Tongue (tissue), 2 donors: ENCODE results near the gene DENND5B. TPM values are rescaled to one million over a fixed set of nuclear protein-coding genes. Genes with fewer than 3 reads are reported as not detected.
"Not testable (repeated sequence)": the region's sequence is repeated elsewhere in the genome, so short reads cannot be mapped to it uniquely, and the experiment has no call there.

ENCODE experiments used
- DNase-seq: peaks from one replicate; pipeline ENCODE4 v3.0.0-alpha.2; 2015
- total RNA-seq: library from RNA; depleted of rRNA; stranded (reverse); fragments of >200 nt; gene quantifications from one replicate; pipeline ENCODE4 v1.2.3, GENCODE V29; 2014

Gene DENND5B
- total RNA-seq, 1 donor from 2014 or later: 42.0 TPM

DNA sequence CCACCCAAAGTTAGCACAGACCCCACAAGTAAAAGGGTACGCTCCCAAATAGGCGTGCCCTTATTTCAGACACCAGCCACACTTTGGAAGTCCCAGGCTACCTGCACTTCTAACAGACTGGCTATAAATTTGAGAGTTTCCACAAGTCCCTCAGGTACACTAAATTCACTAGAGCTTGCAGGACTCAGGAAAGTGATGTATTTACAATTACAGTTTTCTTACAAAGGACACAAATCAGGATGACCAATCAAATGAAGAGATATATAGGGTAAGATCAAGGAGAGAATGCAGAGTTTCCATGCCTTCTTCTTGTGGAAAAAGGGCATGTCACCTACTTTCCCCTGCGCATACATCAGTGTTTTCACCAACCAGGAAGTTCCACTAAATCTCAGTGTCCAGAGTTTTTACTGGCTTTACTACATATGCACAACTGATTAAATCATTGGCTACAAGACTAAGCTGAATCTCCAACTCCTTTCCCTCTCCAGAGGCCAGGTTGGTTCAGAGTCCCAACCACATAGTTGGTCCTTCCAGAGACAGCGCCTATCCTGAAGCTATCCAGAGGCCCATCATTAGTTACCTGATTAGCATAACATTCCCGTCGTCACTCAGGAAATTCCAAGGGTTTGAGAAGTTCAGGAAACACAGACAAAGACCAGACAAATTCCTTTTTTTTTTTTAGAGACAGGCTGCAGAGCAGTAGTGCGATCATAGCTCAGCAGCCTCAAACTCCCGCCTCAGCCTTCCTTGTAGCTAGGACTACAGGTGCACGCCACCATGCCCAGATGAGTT is 84.2 kb downstream of the DENND5B start:
- DNase-seq: no peak

DNA sequence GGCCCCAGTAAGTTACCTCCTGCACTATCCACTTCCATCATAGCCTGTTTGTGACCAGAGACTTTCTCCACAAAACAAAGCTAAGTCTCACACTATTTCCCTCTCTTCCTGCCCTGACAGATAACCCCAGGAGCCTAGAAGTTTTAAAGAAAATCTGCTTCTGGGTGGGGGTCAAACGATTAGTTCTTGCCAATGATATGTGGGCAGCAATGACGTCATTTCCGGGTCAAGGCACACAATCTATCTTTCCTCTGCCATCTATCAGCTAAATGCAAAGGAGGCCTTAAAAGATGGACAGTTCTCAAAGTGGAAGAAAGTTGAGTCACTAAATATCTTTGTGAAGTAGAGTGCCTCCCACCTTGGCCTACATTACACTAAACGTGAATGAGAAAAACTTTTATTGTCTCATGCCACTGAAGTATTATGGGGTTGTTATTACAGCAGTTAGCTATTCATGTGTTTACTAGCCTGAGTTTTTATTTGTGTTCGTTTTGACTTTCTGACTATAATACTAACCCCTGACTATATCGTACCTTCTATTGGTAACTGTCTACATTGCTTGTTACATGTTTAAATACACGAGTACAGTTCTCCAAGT is 86.2 kb downstream of the DENND5B start:
- no peak for DNase-seq

DNA sequence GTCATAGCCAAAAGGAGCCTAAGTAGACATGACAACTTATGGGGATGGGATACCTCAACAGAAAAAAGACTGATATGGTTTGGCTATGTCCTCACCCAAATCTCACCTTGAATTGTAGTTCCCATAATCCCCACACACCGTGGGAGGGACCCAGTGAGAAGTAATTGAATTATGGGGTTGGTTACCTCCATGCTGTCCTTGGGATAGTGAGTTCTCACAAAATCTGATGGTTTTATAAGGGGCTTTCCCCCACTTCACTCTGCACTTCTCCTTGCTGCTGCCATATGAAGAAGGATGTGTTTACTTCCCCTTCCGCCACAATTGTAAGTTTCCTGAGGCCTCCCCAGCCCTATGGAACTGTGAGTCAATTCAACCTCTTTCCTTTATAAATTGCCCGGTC is 89.9 kb downstream of the DENND5B start:
- DNase-seq: not testable (repeated sequence)

DNA sequence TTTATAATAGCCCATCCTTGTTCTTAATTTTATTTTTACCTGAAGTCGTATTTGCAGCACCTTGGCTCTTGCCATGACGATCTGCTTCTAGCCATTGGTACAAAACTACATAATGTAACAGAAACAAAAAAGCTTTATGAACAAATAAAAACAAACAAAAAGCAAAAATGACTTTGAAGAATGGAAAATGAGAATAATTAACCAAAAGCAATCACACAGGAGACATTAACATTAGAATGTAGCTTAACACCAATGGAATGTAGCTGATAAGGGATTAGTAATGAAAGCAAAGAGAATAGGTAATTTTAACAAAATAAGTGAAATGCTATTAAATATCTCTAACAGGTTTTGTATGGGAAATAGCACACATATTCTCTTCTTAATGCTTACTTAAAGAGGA is 91.4 kb downstream of the DENND5B start:
- DNase-seq: no peak

DNA sequence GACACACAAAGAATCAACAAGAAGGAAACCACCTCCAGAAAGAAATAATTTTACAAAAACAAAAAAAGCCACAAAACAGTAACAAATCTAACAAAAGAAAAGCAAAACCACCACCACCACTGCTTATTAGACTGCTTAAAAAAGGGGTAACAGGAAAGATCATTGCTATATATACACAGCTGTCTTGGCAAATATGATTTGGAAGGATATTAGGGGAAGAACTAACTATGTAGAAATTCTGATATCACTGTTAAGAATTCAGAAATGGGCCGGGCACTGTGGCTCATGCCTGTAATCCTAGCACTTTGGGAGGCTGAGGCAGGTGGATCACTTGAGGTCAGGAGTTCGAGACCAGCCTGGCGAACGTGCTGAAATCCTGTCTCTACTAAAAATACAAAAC is 92.5 kb downstream of the DENND5B start:
- no peak for DNase-seq

DNA sequence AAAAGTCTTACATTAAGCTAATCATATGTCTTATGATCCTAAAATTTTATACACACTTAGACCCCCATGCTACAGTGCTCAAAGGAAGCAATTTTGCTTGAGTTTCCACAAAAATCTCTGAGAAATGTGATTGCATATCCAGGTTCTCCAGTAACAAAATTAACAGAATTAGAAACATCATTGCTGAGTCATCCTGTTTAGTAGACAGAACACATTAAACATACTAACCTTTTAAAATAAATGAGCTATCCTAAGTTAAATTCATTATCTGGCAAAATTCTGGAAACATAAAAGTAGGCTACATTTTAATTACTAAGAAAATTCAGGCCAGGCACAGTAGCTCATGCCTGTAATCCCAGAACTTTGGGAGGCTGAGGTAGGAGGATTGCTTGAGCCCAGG is 94.7 kb downstream of the DENND5B start:
- no peak for DNase-seq

DNA sequence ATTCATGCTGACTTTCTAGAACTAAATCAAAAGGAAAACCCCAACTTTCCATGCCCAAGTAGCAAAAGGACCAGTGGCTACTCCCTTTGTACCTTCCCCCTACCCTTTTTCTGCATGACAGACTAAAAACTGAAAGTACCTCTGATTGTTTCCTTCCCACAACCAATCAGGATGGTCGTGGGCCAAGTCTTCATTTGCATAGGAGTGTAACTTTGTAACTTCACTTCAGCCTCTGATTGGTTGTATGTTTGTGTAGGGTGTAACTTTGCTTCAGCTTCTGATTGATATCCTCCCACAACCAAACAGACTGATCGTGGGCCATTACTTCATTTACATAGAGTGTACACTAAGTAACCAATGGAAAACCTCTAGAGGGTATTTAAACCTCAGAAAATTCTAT is 96.5 kb downstream of the DENND5B start:
- no peak for DNase-seq

DNA sequence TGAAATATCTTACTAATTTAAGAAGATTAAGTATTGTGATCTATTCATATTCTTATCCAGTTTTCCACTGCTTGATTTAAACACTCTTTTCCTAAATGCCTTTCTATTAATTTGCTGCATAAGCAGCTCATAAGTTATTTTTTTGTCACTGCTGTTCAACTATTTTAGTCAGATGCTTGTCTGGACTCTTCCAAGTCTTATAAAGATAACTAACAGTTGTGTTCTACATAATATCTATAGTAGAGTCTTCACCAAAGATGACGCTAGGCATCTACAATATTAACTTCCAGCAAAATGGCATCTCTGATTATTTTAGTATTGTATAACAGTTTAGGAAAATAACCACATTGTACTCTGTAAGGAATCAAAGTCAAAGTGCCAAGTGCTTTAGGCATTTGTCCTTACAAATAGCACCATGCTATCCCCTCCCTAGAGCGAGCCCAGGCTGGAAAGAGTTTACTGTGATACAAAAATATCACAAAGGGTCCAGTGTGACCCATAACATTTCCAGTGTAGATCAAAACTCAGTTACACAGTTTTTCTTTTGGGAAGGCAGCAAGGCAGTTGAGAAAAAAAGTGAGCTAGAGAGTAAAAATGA is 98.2 kb downstream of the DENND5B start:
- peak; percentile 19 for DNase-seq

DNA sequence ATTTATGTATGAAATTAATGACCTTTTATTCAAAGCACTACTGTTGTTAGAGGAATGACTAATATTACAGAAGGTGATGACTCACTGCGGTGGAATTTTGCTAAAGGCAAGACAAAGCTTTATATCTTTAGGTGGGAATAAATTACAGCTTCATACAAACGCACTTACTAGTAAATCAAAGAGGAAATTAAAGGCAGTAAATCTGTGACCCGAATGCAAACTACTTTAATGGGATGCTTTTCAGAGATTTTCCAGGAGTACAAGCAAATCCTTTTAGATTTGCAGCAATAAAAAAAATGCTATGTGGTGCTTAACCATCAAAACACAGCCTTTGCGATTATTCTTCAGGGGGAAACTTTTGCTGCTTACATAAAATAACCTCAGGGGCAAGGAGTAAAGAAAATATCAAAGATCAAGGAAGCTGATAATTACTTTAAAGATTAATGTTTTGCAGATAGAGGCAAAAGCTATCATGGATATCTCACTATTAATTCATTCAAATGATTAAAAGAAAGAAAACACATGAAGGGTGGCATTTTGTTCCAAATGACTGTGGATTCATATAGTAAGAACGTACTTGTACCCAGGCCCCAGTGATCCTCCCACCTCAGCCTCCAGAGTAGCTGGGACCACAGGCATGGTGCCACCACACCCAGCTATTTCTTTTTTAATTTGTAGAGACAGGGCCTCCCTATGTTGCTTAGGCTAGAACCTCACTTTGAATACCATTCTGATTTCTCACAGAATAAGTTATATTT is 98.9 kb downstream of the DENND5B start:
- DNase-seq: no peak

DNA sequence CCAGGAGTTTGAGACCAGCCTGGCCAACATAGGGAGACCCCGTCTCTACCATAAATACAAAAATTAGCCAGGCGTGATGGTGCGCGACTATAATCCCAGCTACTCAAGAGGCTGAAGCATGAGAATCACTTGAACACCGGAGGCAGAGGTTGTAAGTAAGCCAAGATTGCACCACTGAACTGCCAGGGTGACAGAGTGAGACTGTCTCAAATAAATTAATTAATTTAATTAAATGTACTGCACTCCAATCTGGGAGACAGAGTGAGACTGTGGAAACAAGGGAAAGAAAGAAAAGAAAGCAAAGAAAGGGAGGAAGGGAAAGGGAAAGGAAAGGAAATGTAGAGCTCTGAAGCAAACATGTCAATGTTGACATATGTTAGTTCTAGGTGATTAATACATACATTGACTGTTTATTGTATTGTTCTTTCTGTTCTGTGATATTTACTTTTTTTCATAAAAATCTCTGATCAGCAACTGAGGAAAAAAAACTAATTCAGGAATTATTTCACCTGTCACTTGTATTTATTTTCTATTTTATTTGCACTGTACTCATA is 99.6 kb downstream of the DENND5B start:
- no peak for DNase-seq

DNA sequence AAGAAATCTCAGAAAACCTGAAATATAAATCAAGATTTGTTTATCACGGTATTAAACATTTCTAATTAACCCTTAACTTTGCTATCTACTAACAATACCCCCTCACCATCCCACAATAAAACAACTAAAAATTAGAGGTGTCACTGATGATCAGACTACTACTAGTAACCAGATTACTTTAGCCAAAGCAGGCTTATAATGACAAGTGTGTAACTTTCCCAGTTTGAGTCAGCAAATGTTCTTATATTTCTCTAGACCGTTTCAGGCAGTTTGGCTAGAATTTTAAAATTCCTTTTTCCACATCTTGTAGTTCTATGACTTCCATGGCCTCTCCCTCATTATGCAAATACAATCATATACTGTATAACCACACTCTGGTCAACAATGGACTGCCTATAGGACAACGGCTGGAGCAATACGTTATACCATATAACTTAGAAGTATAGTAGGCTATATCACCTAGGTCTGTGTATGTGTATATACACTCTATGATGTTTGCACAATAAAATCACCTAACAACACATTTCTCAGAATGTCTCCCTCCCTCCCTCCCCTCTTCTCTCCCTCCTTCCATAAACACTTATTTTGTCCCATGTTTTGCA is 102.1 kb downstream of the DENND5B start:
- no peak for DNase-seq

DNA sequence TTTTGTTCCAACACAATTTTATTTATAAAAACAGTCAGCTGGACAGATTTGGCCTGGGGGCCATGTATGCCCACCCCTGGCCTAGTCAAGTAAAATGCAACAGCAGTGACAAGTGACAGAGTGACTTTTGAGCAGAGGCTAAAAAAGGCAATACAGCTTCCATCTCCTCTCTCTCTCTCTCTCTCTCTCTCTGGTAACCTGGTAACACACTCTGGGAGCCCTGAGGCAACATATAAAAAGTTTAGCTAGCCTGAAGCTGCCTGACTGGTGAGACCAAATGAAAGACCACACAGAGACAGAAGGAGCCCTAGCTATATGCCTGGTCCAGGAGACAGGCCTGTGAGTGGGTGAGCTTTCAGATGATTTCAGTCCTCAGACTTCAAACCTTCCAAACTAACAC is 105.4 kb downstream of the DENND5B start:
- no peak for DNase-seq

DNA sequence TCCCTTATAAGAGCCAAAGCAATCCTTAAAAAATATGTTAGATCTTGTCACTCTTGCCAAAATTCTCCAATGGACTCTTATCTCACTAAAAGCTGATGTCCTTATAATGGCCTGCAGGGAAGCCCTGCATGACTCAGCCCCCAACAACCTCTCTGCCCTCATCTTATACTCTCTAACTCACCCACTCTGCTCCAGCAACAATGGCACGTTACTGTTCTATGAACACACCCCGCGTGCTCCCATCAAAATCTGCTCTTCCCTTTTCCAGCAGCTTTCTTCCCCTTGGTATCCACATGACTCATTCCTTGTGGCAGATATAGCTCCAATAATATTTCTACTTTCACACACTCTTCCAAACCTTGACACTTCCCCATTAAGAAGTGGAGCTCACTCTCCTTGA is 108.1 kb downstream of the DENND5B start:
- no peak for DNase-seq

DNA sequence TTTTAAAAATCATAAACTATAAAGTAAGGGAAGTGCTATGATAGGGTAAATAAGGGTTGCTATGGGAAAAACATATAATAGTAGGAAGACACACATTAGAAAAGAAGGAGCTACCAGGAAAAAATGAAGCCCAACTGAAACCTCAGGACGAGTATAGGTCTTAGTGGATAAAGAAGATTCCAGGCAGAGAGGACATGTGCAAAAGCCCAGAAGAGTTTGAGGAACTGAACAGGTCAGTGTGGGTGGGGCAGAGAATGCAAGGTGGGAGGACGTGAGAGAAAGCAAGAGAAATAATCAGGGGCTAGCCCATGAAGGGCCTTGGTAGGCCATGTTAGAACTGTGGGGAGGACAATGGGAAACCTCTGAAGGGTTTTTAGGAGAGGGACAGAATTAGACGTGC is 109.5 kb downstream of the DENND5B start:
- DNase-seq: no peak

DNA sequence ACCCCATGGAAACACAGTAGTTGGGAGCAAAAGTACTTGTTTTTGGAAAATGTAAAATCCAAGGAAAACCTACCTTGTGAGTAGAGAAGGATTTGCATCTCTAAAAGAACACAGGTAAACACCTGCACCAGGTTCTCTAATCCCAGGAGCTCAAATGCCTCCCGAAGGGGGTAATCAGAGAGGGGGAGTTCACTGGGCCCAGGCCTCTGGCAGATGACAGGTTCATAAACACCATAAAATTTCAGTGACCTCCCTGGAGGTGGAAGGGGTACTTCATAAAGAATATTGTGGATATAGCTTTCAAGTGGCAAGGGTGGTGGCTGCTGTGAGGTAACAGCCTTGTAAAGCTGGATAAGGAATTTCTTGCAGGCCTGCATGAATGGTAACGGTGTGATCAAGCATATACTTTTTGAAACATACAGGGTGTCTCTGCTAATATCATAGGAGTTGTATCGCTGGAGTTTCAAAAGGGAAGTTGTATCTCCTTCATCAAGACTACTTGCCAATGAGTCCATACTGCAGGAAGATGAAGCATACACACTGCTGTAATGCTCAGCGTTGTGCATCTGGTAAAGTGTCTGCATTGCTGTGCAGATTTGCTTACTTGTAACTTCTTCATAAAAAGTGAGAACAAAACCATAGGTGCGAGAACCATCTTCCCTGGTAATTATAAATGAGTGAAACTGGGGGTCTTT is 111.3 kb downstream of the DENND5B start:
- no peak for DNase-seq

DNA sequence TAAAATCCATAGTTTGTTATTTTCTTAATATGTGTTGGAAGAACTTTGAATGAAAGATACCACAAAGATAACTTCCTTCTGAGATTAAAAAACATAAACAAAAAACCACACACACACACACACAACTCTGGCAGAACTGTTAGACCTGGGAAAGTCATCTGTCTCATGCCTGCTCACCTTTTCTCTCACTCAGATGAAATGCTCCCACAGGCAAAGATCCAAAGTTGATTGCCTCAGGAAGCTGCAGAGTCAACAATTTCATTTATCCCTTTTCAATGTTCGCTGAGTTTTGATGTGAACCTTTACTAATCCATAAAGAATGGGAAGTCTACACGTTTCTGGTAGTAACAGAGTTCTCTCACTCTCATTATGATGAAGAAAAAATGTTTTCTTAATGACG is 112.0 kb downstream of the DENND5B start:
- no peak for DNase-seq

DNA sequence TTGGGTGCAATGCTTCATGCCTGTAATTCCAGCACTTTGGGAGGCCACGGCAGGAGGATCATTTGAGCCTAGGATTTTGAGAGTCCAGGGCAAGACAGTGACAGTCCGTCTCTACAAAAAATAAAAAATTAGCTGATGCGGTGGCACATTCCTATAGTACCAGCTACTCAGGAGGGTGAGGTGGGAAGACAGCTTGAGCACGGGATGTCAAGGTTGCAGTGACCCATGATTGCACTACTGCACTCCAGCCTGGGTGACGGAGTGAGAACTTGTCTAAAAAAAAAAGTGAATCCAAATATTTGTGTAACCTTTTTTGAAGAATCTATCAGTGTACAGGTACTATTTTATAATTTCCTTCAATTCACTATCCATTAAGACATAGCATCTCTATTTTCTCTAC is 112.5 kb downstream of the DENND5B start:
- no peak for DNase-seq

DNA sequence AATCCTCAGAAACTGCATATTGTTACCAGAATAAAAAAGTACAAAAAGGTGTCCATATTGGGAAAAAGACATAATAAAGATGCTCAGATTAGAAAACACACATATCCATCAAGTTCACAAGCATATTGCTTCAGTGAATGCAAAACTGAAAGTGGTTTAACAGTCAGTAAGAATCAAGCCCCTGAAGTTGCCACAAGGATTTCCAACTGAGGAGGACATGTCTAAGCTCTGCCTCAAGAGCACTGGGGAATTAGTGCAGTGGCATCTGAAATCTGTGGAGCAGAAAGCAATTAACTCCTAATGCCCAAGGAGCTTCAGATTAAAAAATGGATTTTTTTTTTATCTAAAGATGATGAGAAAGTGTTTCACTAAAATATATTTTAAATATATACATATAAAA is 113.2 kb downstream of the DENND5B start:
- DNase-seq: no peak

DNA sequence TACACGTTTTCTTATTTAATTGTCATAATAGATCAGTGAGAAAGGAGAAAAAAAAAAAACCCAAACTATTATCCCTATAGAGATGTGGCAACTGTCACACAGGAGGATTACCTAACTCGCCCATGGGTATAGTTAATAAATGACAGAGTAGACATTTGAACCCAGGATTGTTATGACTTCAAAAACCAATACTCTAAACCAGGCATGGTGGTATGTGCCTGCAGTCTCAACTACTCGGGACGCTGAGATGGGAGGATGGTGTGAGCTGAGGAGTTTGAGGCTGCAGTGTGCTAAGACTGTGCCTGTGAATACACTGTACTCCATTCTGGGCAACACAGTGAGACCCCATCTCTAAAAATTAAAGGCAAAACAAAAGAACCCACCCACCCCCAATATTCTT is 114.5 kb downstream of the DENND5B start:
- no peak for DNase-seq

DNA sequence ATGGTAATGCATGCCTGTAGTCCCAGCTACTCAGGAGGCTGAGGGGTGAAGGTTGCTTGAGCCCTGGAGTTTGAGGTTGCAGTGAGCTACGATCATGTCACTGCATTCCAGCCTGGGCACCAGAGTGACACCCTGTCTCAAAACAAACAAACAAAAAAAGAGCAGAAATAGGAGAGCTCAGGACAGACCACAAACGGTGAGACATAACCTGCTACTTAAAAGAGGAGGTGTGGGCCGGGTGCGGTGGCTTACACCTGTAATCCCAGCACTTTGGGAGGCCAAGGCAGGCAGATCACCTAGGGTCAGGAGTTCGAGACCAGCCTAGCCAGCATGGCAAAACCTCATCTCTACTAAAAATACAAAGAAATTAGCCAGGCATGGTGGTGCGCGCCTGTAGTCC is 115.3 kb downstream of the DENND5B start:
- DNase-seq: not testable (repeated sequence)

DNA sequence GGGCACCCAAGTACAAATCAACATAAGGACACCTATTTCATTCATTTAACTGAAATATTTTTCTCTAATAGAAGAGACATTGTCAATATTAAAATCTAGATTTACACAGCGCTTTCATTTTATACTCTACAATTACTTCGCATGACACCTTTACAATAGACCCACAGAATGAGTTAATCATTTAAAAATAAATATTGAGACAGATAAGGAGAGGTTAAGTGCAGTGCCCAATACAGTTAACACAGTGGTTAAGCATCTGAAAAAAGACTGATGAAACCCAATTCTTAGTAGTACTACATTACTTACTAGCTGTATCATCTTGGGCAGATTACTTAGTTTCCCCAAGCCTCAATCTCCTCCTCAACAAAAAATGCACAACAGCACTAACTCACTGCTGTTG is 116.2 kb downstream of the DENND5B start:
- DNase-seq: no peak

DNA sequence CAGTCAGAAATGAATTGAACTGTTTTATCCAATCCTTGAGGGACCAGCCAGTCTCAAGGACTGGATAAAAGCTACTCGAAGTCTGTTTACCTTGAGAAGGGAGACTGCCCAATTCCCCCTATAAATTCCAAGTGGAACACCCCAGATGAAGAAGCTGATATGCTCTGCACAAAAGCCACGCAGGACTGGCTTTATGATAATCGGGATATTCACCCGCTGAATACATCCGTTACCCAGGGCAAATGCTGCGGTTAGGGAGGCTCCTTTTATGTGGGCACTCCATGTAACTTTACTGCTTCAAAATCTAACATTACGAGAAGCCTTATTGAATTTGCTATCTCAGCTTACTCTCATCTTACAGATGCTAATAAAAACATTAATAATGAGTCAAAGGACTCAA is 119.1 kb downstream of the DENND5B start:
- DNase-seq: no peak
